Measurements from ENCODE around the gene CLCN6. TPM values are rescaled to one million over a fixed set of nuclear protein-coding genes. Genes with fewer than 3 reads are reported as not detected.

The CLCN6 gene
- total and polyA plus RNA-seq, 2 of the 8 experiments (the other 6 are each of a cell fraction or from before 2014, with no cell fraction given) = 15.7 to 26.0 TPM

- no peak overlapping the region for H3K23ac ChIP-seq (ENCODE audit: insufficient read length)
- no peaks in the 10 kb centered on the region for H3K79me1 ChIP-seq (ENCODE audit: low read depth, low read length)
- H3K14ac ChIP-seq (ENCODE audit: insufficient read length) = no peak overlapping the region
- H2BK15ac ChIP-seq (ENCODE audit: low read length) = no peak overlapping the region
- H3K18ac ChIP-seq (ENCODE audit: extremely low read depth, low read length) = no peak overlapping the region
- POLR2A ChIA-PET (ENCODE audit: partially characterized antibody) = interaction anchor here (0.9 to 9.0 kb wide), 3 partner anchors 11 to 48 kb away, joined by 4 to 81 read pairs (median 6); no protein-coding TSS in a partner anchor
- H4K91ac ChIP-seq (replicated peaks; ENCODE audit: insufficient read length, low read length) = no peak overlapping the region
- FAIRE-seq (no peak), DNase-seq (ENCODE audit: low read depth in 1 of 2, low spot score in 2 of 2) (no peak)
- H3K27ac ChIP-seq (ENCODE audit: low read depth, low read length) = no peak overlapping the region
- no peak overlapping the region for H2AFZ ChIP-seq (ENCODE audit: low read length)
- peaks cover 0 to 3% (median 1%) of the 10 kb centered on the region in 4 experiments; a peak in 1 of 7 replicates for H3K4me1 ChIP-seq (replicated peaks in 1 of 4; ENCODE audit: control insufficient read depth in 3 of 4, insufficient read depth in 4 of 4, low read length in 3 of 4)
- no peak overlapping the region for H3K4me2 ChIP-seq (ENCODE audit: insufficient read depth in 1 of 2, low read depth in 2 of 2, low read length in 2 of 2)
- 80% methylated on average over 2 of the region's 2 CpGs; no CpG with 5 or more reads in 1 of the 2 experiments for WGBS, 2 experiments (ENCODE audit: extremely low coverage in 1 of 2, insufficient coverage in 1 of 2, insufficient read length in 1 of 2, insufficient replicate concordance in 2 of 2, low coverage in 1 of 2, low lambda C conversion rate in 2 of 2, missing lambda C conversion rate in 1 of 2)
- TF ChIP-seq KDM1A (IDR thresholded peaks at IDR 0.05; ENCODE audit: borderline replicate concordance, low read length) (no peak), BACH1 (IDR thresholded peaks at IDR 0.05; ENCODE audit: low read length) (no peak), POLR2AphosphoS5 (IDR thresholded peaks at IDR 0.05; ENCODE audit: low read depth, low read length) (no peak), MAX (IDR thresholded peaks at IDR 0.05) (no peak), SAP30 (IDR thresholded peaks at IDR 0.05; ENCODE audit: insufficient read depth, insufficient replicate concordance, low read length) (no peak), EGR1 (IDR thresholded peaks at IDR 0.05; ENCODE audit: borderline replicate concordance, low read depth, low read length) (no peak)
- no peak overlapping the region for H2BK5ac ChIP-seq (ENCODE audit: low read depth, low read length)
- H3K36me3 ChIP-seq (ENCODE audit: control insufficient read depth in 2 of 4, insufficient read depth in 4 of 4, low read length in 3 of 4) = no peaks in the 10 kb centered on the region
- H3K9ac ChIP-seq (replicated peaks in 1 of 4; ENCODE audit: extremely low read depth in 1 of 4, low read depth in 3 of 4, low read length in 3 of 4) = no peak overlapping the region
- no peaks in the 10 kb centered on the region for H4K20me1 ChIP-seq (replicated peaks in 1 of 2; ENCODE audit: control insufficient read depth in 1 of 2, insufficient read depth in 2 of 2, low read length in 2 of 2)
- H2AK5ac ChIP-seq (ENCODE audit: low read depth, low read length) = no peak overlapping the region
- peaks cover 3% of the 10 kb centered on the region; the same call in 1 of the 2 replicates for H3K23me2 ChIP-seq (ENCODE audit: low read depth, low read length)
- no peak overlapping the region for H2BK20ac ChIP-seq (ENCODE audit: low read length)
- no peak overlapping the region for H2BK120ac ChIP-seq (replicated peaks; ENCODE audit: low read depth, low read length)
- CTCF ChIA-PET (ENCODE audit: partially characterized antibody) = interaction anchor here (1.2 to 2.5 kb wide), 10 partner anchors 9 to 107 kb away, joined by 3 to 7 read pairs (median 5); no protein-coding TSS in a partner anchor
- no peak overlapping the region for H4K8ac ChIP-seq (ENCODE audit: extremely low read depth, insufficient read depth, low read length)
- no peak overlapping the region for H3K4ac ChIP-seq (replicated peaks; ENCODE audit: insufficient read length, low read depth, low read length)
- H3K27me3 ChIP-seq (replicated peaks in 1 of 4; ENCODE audit: control insufficient read depth in 3 of 4, extremely low read depth in 1 of 4, insufficient read depth in 3 of 4, low read length in 3 of 4) = peaks cover 0 to 22% (median 13%) of the 10 kb centered on the region in 4 experiments; a peak in 6 of 7 replicates
- no peak overlapping the region for H3K56ac ChIP-seq (replicated peaks; ENCODE audit: insufficient read length, low read depth, low read length)
- H3K9me3 ChIP-seq (ENCODE audit: insufficient read depth in 2 of 2, low read depth in 1 of 2, low read length in 1 of 2) = no peaks in the 10 kb centered on the region
- no peak overlapping the region for H2BK12ac ChIP-seq (ENCODE audit: low read depth, low read length)
- no peak overlapping the region for H3K4me3 ChIP-seq (ENCODE audit: extremely low read depth in 1 of 4, insufficient read depth in 2 of 4, low read depth in 3 of 4, low read length in 4 of 4)
- H3K79me2 ChIP-seq (ENCODE audit: control insufficient read depth in 1 of 2, insufficient read depth in 2 of 2, low read length in 2 of 2) = no peaks in the 10 kb centered on the region
- no peak overlapping the region for H4K5ac ChIP-seq (ENCODE audit: insufficient read length, low read depth, low read length)
Observed at GRCh38 chr1:11860083-11860482, 54.1 kb downstream of the CLCN6 start.
